Measurements from ENCODE around the gene SERINC1. TPM values are rescaled to one million over a fixed set of nuclear protein-coding genes. Genes with fewer than 3 reads are reported as not detected.
"Not testable (repeated sequence)": the region's sequence is repeated elsewhere in the genome, so short reads cannot be mapped to it uniquely, and the experiment has no call there.

The SERINC1 gene
- polyA plus RNA-seq, 1 donor from 2014 or later: 59.3 TPM

DNA sequence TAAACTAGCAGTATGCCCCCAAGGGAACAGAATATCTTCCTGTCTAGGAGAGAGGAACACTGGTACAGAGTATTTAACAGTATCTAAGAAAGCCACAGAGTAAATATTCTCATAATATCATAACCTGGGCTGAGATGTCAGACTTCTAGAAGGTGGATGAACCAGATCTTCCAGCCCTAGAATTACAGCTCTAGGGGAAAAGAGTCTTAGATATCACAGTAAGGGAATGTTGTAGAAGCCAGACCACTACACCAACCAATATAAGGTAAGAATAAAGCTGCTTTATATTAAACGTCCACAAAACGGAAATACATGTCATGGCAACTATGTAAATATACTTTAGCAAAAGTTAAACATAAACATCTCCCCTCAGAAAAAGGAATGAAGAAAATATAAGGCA lies 12.4 kb downstream of the SERINC1 start:
- H3K4me1 Mint-ChIP-seq: peaks cover 33 to 63% (median 48%) of the 10 kb centered on the region in 3 donors
- peak overlapping the region in 1 of 3 donors; percentile 58 for H3K27ac Mint-ChIP-seq
- H3K36me3 Mint-ChIP-seq: peaks cover 4% of the 10 kb centered on the region
- H3K4me3 Mint-ChIP-seq: peak overlapping the region in 1 of 4 donors; percentile 55
- no peaks in the 10 kb centered on the region for H3K27me3 Mint-ChIP-seq
- no peaks in the 10 kb centered on the region for H3K9me3 Mint-ChIP-seq

DNA sequence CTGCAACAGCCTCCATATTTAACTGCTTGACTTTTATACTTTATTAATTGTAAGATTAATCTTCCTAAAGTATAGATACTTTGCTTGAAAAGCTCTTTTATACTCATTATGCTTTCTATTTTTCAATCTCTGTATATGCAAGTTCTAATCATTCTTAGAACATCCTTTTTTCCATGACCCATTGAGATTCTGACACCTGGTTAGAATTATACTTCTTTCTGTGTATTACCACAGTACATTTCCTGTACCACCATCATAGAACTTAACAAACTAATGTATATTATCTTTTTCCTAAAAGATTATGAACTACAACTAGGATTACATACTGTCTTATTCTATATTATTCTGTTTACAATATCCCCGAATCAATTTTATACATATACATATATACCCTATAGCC lies 13.5 kb downstream of the SERINC1 start:
- no peak overlapping the region for H3K4me3 Mint-ChIP-seq
- no peak overlapping the region for H3K27ac Mint-ChIP-seq
- no peaks in the 10 kb centered on the region for H3K27me3 Mint-ChIP-seq
- peaks cover 29 to 55% (median 38%) of the 10 kb centered on the region in 3 donors for H3K4me1 Mint-ChIP-seq
- H3K36me3 Mint-ChIP-seq: peaks cover 2% of the 10 kb centered on the region
- no peaks in the 10 kb centered on the region for H3K9me3 Mint-ChIP-seq

DNA sequence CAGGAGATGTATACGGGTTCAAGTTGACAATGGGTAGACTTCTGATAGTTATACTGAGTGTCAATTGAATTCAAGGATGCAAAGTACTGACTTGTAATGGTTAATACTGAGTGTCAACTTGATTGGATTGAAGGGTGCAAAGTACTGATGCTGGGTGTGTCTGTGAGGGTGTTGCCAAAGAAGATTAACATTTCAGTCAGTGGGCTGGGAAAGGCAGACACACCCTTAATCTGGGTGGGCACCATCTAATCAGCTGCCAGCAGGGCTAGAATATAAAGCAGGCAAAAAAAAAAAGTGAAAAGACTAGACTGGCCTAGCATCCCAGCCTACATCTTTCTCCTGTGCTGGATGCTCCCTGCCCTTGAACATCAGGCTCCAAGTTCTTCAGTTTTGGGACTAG lies 16.5 kb downstream of the SERINC1 start:
- H3K27ac Mint-ChIP-seq, H3K36me3 Mint-ChIP-seq, H3K27me3 Mint-ChIP-seq, H3K4me3 Mint-ChIP-seq, H3K9me3 Mint-ChIP-seq: not testable (repeated sequence)
- peaks cover 8 to 26% (median 18%) of the 10 kb centered on the region in 3 donors for H3K4me1 Mint-ChIP-seq

DNA sequence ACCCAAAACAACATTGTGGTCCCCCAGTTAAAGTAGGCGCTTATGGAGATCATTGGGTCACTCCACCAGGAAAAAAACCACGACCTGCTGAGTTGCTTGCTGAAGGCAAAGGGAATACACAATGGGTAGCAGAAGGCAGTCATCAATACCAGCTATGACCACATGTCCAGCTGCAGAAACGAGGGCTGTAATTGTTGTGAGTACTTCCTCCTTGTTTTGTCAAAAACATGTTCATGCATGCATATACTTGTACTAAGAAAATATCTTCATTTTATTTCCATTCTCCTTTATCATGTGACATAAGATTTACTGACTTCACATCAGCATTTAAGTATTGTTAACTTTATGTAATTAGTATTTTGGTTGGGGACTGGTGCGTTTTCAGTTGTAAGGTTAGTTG lies 16.9 kb downstream of the SERINC1 start:
- no peak overlapping the region for H3K27ac Mint-ChIP-seq
- H3K4me3 Mint-ChIP-seq: no peak overlapping the region
- peaks cover 2% of the 10 kb centered on the region for H3K36me3 Mint-ChIP-seq
- peaks cover 7 to 24% (median 16%) of the 10 kb centered on the region in 3 donors for H3K4me1 Mint-ChIP-seq
- H3K27me3 Mint-ChIP-seq: no peaks in the 10 kb centered on the region
- no peaks in the 10 kb centered on the region for H3K9me3 Mint-ChIP-seq

DNA sequence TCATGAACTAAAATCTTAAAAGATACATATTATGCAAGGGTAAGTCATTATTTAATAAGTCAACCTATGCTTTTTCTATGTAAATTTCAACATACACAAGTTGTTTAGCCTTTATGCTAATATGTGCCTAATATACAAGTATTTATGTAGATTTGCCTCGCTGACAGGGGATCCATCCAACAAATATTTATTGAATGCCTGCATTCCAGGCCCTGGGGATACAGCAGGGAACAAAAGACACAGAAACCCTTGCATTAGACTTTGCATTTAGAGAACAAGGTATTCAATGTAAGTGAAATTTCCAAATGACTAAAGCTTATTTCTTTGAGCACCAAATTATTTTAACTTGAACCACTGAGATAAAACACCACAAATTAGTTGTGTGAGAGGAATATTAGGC lies 19.1 kb downstream of the SERINC1 start:
- peaks cover 2% of the 10 kb centered on the region for H3K36me3 Mint-ChIP-seq
- no peaks in the 10 kb centered on the region for H3K9me3 Mint-ChIP-seq
- H3K27me3 Mint-ChIP-seq: no peaks in the 10 kb centered on the region
- no peak overlapping the region for H3K4me3 Mint-ChIP-seq
- H3K27ac Mint-ChIP-seq: no peak overlapping the region
- H3K4me1 Mint-ChIP-seq: peaks cover 0 to 7% (median 6%) of the 10 kb centered on the region in 3 donors

DNA sequence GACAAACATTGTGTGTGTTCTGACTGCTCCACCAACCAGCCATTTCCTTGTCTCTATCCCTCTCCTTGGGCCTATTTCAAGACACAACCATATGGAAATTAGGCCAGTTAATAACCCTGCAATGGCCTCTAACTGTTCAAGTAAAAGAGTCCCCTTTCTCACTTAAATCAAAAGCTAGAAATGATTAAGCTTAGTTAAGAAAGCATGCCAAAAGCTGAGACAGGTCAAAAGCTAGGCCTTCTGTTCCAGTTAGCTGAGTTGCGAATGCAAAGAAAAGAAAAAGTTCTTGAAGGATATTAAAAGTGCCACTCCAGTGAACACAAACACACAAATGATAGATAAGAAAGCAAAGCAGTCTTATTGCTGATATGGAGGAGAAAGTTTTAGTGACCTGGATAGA lies 22.5 kb downstream of the SERINC1 start:
- H3K4me3 Mint-ChIP-seq: no peak overlapping the region
- peaks cover 11% of the 10 kb centered on the region for H3K36me3 Mint-ChIP-seq
- H3K27me3 Mint-ChIP-seq: no peaks in the 10 kb centered on the region
- H3K27ac Mint-ChIP-seq: peak overlapping the region in 1 of 3 donors; percentile 72
- peaks cover 0 to 8% (median 0%) of the 10 kb centered on the region in 3 donors for H3K4me1 Mint-ChIP-seq
- H3K9me3 Mint-ChIP-seq: no peaks in the 10 kb centered on the region

DNA sequence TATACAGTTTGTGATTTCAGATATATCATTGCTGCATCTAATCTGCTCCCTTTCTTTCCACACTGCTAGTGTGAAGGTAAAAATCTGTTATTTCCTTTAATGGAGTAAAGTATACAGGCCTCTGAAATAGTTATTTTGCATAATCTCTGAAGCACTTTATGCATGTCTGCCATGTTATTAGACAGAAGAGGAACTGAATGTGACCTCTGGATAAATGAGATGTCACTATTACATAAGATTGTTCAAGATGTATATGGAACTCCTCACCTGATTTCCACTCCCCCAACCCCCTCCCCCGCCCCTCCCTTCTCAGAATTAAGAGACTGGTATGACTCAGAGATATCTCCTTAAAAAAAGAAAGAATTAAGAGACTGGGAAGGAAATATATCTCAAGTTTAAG lies 26.3 kb downstream of the SERINC1 start:
- Mint-ChIP-seq H3K4me3 (no peak overlapping the region), H3K4me1 (peaks cover 0 to 6% (median 0%) of the 10 kb centered on the region in 3 donors), H3K27ac (no peak overlapping the region), H3K27me3 (no peaks in the 10 kb centered on the region), H3K36me3 (peaks cover 16% of the 10 kb centered on the region), H3K9me3 (peaks cover 0 to 5% (median 2%) of the 10 kb centered on the region in 3 donors)

DNA sequence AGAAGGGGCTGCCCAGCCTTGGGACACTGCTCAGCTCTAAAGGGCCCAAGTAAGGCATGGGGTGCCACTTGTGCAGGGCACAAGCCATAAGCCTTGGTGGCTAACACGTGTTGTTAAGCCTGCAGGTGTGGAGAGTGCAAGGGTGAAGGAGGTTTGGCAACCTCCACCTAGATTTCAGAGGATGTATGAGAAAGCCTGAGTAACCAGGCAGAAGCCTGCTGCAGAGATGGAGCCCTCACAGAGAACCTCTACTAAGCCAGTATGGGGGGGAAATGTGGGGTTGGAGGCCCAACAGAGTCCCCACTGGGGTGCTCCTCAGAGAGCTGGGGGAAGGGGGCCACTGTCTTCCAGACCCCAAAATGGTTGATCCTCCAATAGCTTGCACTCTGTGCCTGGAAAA lies 32.6 kb downstream of the SERINC1 start:
- peaks cover 0 to 5% (median 0%) of the 10 kb centered on the region in 3 donors for H3K4me1 Mint-ChIP-seq
- H3K27ac Mint-ChIP-seq: no peak overlapping the region
- H3K4me3 Mint-ChIP-seq: no peak overlapping the region
- H3K36me3 Mint-ChIP-seq: peaks cover 29% of the 10 kb centered on the region
- peaks cover 7 to 20% (median 11%) of the 10 kb centered on the region in 3 donors for H3K9me3 Mint-ChIP-seq
- H3K27me3 Mint-ChIP-seq: no peaks in the 10 kb centered on the region

DNA sequence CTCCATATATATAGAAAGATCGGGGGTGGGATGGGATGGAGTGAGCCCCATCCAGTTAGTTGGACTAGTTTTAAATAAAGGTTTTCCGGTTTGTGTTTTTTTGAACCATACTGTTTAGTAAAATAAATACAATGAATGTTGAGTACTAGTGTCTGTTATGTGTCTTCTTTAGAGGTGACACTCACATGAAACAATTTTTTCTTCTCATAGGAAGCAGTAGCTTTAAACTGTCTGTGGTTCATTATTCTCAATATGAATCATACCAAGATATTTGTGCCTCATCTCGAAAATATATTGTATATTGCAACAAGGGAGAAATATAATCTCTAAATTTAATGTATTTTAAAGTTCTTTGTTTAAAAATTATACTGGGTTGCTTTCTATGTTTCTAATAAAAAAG lies 38.8 kb downstream of the SERINC1 start:
- Mint-ChIP-seq H3K4me1 (peaks cover 0 to 2% (median 0%) of the 10 kb centered on the region in 3 donors), H3K4me3 (no peak overlapping the region), H3K27me3 (no peaks in the 10 kb centered on the region), H3K9me3 (peaks cover 0 to 4% (median 0%) of the 10 kb centered on the region in 3 donors), H3K27ac (no peak overlapping the region), H3K36me3 (peaks cover 18% of the 10 kb centered on the region)

DNA sequence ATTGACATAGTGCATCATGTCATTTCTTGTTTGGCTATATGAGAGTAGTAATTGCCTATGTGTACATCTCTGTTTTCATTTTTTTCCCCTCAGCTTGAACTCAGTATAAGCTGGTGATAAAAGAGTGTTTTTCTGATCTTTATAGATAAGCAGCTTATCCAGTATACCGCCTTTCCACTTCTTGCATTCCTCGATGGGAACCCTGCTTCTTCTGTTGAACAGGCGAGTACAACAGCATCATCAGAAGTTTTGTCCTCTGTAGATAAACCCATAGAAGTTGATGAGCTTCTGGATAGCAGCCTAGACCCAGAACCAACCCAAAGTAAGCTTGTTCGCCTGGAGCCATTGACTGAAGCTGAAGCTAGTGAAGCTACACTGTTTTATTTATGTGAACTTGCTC lies 39.8 kb downstream of the SERINC1 start:
- peaks cover 0 to 2% (median 2%) of the 10 kb centered on the region in 3 donors for H3K4me1 Mint-ChIP-seq
- H3K27ac Mint-ChIP-seq: peak overlapping the region in 1 of 3 donors; percentile 11
- peaks cover 11% of the 10 kb centered on the region for H3K36me3 Mint-ChIP-seq
- peaks cover 0 to 2% (median 0%) of the 10 kb centered on the region in 3 donors for H3K9me3 Mint-ChIP-seq
- no peaks in the 10 kb centered on the region for H3K27me3 Mint-ChIP-seq
- no peak overlapping the region for H3K4me3 Mint-ChIP-seq

DNA sequence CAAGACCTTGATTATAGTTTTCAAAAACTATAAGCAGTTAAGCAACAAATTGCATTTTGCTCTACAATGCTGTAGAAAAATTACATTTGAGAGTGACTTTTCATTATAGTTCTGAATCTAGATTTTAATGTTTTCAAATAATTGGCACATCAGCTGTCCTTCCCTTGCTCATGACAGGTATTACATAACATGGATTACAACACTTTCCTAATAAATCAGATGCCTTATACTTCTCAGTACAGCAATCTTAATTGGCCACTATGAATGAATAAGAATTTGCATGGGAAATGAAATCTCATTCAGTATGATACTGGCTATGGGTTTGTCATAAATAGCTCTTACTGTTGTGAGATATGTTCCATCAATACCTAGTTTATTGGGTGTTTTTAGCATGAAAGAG lies 42.3 kb downstream of the SERINC1 start:
- Mint-ChIP-seq H3K9me3 (no peaks in the 10 kb centered on the region), H3K4me3 (no peak overlapping the region), H3K27ac (no peak overlapping the region), H3K4me1 (peaks cover 0 to 3% (median 2%) of the 10 kb centered on the region in 3 donors), H3K36me3 (peaks cover 11% of the 10 kb centered on the region), H3K27me3 (no peaks in the 10 kb centered on the region)

DNA sequence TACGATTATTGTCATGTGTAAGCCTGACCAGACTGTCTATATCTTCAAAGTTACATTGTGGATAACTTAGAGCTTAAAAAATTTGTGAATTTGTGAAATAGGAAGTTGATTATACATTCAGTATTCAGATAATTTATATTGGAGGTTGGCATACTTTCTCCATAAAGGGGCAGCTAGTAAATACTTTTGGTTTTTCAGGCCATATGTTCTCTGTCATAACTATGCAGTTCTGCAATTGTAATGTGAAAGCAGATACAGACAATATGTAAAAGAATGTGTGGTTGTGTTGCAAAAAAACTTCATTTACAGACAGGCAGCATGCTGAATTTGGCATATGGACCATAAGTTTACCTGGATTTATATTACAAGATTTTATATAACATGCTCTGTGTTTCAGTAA lies 42.8 kb downstream of the SERINC1 start:
- Mint-ChIP-seq H3K4me1 (peaks cover 0 to 3% (median 2%) of the 10 kb centered on the region in 3 donors), H3K4me3 (no peak overlapping the region), H3K27ac (no peak overlapping the region), H3K36me3 (peaks cover 11% of the 10 kb centered on the region), H3K27me3 (no peaks in the 10 kb centered on the region), H3K9me3 (no peaks in the 10 kb centered on the region)

DNA sequence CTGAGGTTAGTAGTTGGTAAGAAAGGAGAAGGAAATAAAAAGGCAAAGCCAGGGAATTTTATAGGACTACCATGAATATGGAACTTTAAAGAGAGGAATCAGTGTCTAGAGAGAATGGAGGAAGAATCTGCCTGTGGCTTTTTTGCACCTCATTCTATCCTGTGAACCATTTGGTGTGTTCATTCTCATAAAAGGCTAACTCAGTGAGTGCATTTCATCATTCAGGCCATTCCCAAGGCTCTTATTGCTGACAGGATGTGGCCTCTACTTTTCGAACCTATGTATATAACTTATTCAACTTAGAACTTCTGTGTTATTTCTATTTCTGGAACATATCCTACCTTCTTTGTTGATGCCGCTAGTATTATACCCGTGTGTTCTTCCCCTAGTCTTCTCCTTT lies 45.0 kb downstream of the SERINC1 start:
- H3K4me1 Mint-ChIP-seq: peaks cover 0 to 3% (median 2%) of the 10 kb centered on the region in 3 donors
- peaks cover 7% of the 10 kb centered on the region for H3K36me3 Mint-ChIP-seq
- no peak overlapping the region for H3K27ac Mint-ChIP-seq
- H3K9me3 Mint-ChIP-seq: no peaks in the 10 kb centered on the region
- H3K27me3 Mint-ChIP-seq: no peaks in the 10 kb centered on the region
- H3K4me3 Mint-ChIP-seq: no peak overlapping the region

DNA sequence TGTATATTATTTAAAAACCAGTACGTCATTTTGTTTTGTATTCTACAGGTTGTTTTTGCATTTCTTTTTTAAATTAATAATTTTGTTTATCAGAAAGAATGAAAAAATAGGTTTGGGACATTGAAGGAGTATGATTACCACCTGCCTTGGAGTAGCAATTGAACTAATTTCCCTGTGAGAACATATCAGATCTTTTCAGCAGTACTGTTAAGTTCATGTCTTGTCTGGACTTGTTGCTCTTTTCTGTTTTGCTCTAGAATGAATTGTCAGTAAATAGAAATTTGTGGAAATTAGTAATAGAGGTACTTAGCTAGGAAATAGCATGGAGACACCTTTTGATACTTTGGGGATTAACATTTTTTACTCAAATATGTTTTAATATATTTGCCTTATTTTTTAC lies 47.9 kb downstream of the SERINC1 start:
- no peak overlapping the region for H3K4me3 Mint-ChIP-seq
- no peak overlapping the region for H3K27ac Mint-ChIP-seq
- no peaks in the 10 kb centered on the region for H3K9me3 Mint-ChIP-seq
- peaks cover 8% of the 10 kb centered on the region for H3K36me3 Mint-ChIP-seq
- H3K27me3 Mint-ChIP-seq: no peaks in the 10 kb centered on the region
- H3K4me1 Mint-ChIP-seq: peaks cover 0 to 3% (median 0%) of the 10 kb centered on the region in 3 donors

DNA sequence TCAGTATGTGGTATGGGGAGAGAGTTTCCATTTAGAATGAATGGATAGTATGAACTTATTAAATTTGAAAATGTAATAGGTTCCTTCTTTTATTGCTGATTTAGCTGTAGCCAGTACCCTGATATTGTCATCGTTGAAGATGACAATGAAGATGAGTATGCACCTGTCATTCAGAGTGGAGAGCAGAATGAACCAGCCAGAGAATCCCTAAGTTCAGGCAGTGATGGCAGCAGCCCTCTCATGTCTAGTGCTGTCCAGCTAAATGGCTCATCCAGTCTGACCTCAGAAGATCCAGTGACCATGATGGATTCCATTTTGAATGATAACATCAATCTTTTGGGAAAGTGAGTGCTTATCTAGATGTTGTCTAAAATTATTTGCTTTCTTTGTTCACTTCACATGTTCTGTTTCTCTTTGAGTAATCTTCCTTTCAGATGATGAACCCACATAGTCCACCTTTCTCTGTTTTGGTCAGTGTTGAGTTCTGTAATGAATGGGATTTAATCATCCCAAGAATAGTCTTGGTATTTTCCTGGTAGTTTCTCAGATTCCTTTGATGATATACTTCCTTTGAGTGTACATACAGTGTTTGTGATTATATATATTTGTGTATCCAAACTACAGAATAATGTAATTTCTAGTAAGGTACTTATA lies 48.9 kb downstream of the SERINC1 start:
- Mint-ChIP-seq H3K27ac (no peak overlapping the region), H3K4me3 (no peak overlapping the region), H3K27me3 (no peaks in the 10 kb centered on the region), H3K9me3 (no peaks in the 10 kb centered on the region), H3K4me1 (peaks cover 0 to 3% (median 0%) of the 10 kb centered on the region in 3 donors), H3K36me3 (peaks cover 8% of the 10 kb centered on the region)

DNA sequence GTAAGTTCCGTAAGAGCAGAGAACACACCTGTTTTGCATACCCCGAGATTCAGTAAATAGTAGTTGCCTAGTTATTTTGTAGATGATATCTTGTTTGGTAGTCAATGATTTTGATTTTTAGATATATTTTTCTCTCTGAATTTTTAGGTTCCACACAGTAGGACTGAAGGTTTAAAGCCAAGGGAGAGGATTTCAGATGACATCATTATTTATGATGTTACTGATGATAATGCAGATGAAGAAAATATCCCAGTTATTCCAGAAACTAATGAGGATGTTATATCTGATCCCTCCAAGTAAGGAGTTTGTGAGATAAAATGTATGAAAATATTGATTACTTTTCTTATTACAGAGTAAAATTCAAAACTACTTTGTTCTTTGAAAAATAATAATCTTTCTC lies 49.6 kb downstream of the SERINC1 start:
- Mint-ChIP-seq H3K27ac (no peak overlapping the region), H3K27me3 (no peaks in the 10 kb centered on the region), H3K4me3 (no peak overlapping the region), H3K9me3 (no peaks in the 10 kb centered on the region), H3K4me1 (peaks cover 0 to 3% (median 0%) of the 10 kb centered on the region in 3 donors), H3K36me3 (peaks cover 8% of the 10 kb centered on the region)
